ENCODE data around the gene TADA3. TPM values are rescaled to one million over a fixed set of nuclear protein-coding genes. Genes with fewer than 3 reads are reported as not detected.
A peak's percentile ranks its signal among the peaks of the same experiment; 100 is the strongest.

TADA3 gene
- polyA plus RNA-seq, 2 of the 4 experiments (the other 2 are of a cell fraction) = 42.6 to 50.3 TPM

- H3K4me1 ChIP-seq = peaks cover 25% of the 10 kb centered on the region
- peak; percentile 64 to 70 for DNase-seq (ENCODE audit: low read depth in 1 of 2, low spot score in 1 of 2)
- H3K27ac ChIP-seq = peak overlapping the region in 1 of 2 experiments; percentile 95; a peak in 3 of 6 replicates
- TF ChIP-seq TFCP2L1 (CRISPR knock-in tag; IDR thresholded peaks at IDR 0.05) (no peak), RAD21 (conservative IDR thresholded peaks at IDR 0.05 in 1 of 2, IDR thresholded peaks at IDR 0.05 in 1 of 2) (0 out of 5 replicates have a peak, but pooled peaks of 1 of the 2 experiments have one; percentile 10), NR3C1 (IDR thresholded peaks at IDR 0.05) (no peak)
- ChIA-PET CTCF (interaction anchor here (0.5 to 2.3 kb wide), 13 partner anchors 9 to 478 kb away, joined by 3 to 9 read pairs (median 4); partner anchors contain the start of gene CRELD1), POLR2A (interaction anchor here (0.8 to 3.2 kb wide), 2 partner anchors 16 to 77 kb away, joined by 3 to 17 read pairs; partner anchors contain the start of genes ARPC4, BRPF1 and TADA3)
- peak; percentile 70 to 71 for ATAC-seq
- peak overlapping the region; percentile 99; the same call in 2 of the 3 replicates for H3K4me2 ChIP-seq
- no peak for FAIRE-seq
- 66% methylated on average over 7 of the region's 7 CpGs for WGBS (ENCODE audit: missing lambda C conversion rate)
- no peaks in the 10 kb centered on the region for H3K9me3 ChIP-seq
- H3K4me3 ChIP-seq = no peak overlapping the region
Observed at GRCh38 chr3:9808345-9809037, 16.2 kb upstream of the TADA3 start.

- no peak for DNase-seq (ENCODE audit: low read depth in 1 of 2, low spot score in 1 of 2)
- H3K9me3 ChIP-seq = no peaks in the 10 kb centered on the region
- no peak overlapping the region for H3K4me2 ChIP-seq
- POLR2A ChIA-PET = interaction anchor here (0.8 to 3.2 kb wide), 2 partner anchors 15 to 76 kb away, joined by 3 to 17 read pairs; partner anchors contain the start of genes ARPC4, BRPF1 and TADA3
- no peak overlapping the region for H3K27ac ChIP-seq
- peaks cover 25% of the 10 kb centered on the region for H3K4me1 ChIP-seq
- CTCF ChIA-PET = interaction anchor here (0.9 to 2.0 kb wide), 8 partner anchors 12 to 139 kb away, joined by 3 to 8 read pairs (median 4); partner anchors contain the start of gene CRELD1
- no peak overlapping the region for H3K4me3 ChIP-seq
- 88% methylated on average over 2 of the region's 2 CpGs for WGBS (ENCODE audit: missing lambda C conversion rate)
- no peak for FAIRE-seq
- TF ChIP-seq ELK1 (IDR thresholded peaks at IDR 0.05; ENCODE audit: low read depth, low read length) (no peak), BHLHE40 (IDR thresholded peaks at IDR 0.05; ENCODE audit: low read depth, low read length) (no peak), ZC3H11A (IDR thresholded peaks at IDR 0.05) (no peak), MYC (IDR thresholded peaks at IDR 0.05; ENCODE audit: borderline replicate concordance, low read length) (no peak), NPAS2 (CRISPR knock-in tag; IDR thresholded peaks at IDR 0.05; ENCODE audit: borderline replicate concordance) (no peak), FOSL2 (IDR thresholded peaks at IDR 0.05) (no peak), FOSL2 (CRISPR knock-in tag; IDR thresholded peaks at IDR 0.05) (no peak), RCOR1 (IDR thresholded peaks at IDR 0.05; ENCODE audit: low read depth, low read length) (no peak), CBX2 (IDR thresholded peaks at IDR 0.05; ENCODE audit: borderline replicate concordance, low read depth) (no peak), RFX5 (IDR thresholded peaks at IDR 0.05) (no peak), HOXB5 (CRISPR knock-in tag; IDR thresholded peaks at IDR 0.05) (no peak), GATA3 (IDR thresholded peaks at IDR 0.05; ENCODE audit: borderline replicate concordance) (no peak)
- TF ChIP-seq, protein P1, sequence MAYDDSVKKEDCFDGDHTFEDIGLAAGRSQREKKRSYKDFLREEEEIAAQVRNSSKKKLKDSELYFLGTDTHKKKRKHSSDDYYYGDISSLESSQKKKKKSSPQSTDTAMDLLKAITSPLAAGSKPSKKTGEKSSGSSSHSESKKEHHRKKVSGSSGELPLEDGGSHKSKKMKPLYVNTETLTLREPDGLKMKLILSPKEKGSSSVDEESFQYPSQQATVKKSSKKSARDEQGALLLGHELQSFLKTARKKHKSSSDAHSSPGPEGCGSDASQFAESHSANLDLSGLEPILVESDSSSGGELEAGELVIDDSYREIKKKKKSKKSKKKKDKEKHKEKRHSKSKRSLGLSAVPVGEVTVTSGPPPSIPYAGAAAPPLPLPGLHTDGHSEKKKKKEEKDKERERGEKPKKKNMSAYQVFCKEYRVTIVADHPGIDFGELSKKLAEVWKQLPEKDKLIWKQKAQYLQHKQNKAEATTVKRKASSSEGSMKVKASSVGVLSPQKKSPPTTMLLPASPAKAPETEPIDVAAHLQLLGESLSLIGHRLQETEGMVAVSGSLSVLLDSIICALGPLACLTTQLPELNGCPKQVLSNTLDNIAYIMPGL (CRISPR knock-in tag; IDR thresholded peaks at IDR 0.05; ENCODE audit: borderline replicate concordance) = no peak
- TF ChIP-seq, protein P2, sequence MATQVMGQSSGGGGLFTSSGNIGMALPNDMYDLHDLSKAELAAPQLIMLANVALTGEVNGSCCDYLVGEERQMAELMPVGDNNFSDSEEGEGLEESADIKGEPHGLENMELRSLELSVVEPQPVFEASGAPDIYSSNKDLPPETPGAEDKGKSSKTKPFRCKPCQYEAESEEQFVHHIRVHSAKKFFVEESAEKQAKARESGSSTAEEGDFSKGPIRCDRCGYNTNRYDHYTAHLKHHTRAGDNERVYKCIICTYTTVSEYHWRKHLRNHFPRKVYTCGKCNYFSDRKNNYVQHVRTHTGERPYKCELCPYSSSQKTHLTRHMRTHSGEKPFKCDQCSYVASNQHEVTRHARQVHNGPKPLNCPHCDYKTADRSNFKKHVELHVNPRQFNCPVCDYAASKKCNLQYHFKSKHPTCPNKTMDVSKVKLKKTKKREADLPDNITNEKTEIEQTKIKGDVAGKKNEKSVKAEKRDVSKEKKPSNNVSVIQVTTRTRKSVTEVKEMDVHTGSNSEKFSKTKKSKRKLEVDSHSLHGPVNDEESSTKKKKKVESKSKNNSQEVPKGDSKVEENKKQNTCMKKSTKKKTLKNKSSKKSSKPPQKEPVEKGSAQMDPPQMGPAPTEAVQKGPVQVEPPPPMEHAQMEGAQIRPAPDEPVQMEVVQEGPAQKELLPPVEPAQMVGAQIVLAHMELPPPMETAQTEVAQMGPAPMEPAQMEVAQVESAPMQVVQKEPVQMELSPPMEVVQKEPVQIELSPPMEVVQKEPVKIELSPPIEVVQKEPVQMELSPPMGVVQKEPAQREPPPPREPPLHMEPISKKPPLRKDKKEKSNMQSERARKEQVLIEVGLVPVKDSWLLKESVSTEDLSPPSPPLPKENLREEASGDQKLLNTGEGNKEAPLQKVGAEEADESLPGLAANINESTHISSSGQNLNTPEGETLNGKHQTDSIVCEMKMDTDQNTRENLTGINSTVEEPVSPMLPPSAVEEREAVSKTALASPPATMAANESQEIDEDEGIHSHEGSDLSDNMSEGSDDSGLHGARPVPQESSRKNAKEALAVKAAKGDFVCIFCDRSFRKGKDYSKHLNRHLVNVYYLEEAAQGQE (IDR thresholded peaks at IDR 0.05) = no peak
- ATAC-seq = no peak
Observed at GRCh38 chr3:9807981-9808344, 15.7 kb upstream of the TADA3 start.
